ENCODE measurements around the gene WASF3. TPM values are rescaled to one million over a fixed set of nuclear protein-coding genes. Genes with fewer than 3 reads are reported as not detected.

The WASF3 gene
- total and polyA plus RNA-seq, 4 donors = 4.9 to 14.4 (median 8.3) TPM

DNA sequence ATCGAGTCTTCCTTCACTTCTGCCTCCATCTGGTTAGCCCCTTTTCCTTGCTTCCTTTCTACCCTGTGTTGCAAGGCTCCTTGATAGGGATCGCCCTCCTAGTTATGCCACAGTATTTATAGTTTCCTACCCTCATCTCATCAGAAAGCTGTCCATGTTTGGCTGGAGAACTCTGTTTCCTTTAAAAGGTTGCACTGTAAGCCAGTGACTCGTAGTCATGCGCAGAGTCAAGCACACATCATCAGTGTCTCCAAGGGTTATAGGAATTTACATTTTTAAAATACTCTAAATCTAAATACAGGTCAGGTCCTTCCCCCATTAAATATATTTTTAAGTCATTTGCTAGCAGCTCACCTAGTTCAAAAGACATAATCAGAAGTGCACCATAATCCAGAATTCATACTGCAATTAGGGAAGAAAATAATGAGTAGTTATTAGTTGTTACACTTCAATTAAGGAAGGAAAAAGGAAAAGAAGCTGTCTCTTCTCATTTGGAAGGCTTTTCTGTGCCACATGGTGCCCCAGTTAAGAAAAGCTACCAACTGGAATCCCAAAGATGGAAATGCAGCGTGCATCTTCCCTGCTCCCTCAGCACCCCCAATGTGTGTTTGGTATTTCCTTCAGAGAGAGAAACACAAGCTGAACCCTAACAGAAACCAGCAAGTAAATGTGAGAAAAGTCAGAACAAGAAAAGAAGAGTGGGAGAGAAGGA, 122.1 kb downstream of the WASF3 start:
- Histone ChIP-seq H3K4me1 (ENCODE audit: control insufficient read depth in 5 of 5, insufficient read depth in 5 of 5, low read length in 5 of 5) (no peaks in the 10 kb centered on the region), H3K4me3 (no peak overlapping the region), H3K27ac (ENCODE audit: low read depth in 1 of 2, low read length in 1 of 2) (no peak overlapping the region), H3K9ac (ENCODE audit: insufficient read depth in 1 of 2, low read length in 2 of 2) (no peak overlapping the region), H3K36me3 (ENCODE audit: control insufficient read depth in 4 of 4, insufficient read depth in 4 of 4, low read length in 4 of 4) (peaks cover 0 to 19% (median 12%) of the 10 kb centered on the region in 4 donors), H3K9me3 (ENCODE audit: control insufficient read depth in 4 of 4, insufficient read depth in 3 of 4, low read length in 3 of 4) (peaks cover 0 to 1% (median 0%) of the 10 kb centered on the region in 4 donors), H3K27me3 (ENCODE audit: control insufficient read depth in 3 of 3, insufficient read depth in 3 of 3, low read length in 2 of 3) (no peaks in the 10 kb centered on the region)
- no peak for ATAC-seq (ENCODE audit: insufficient read depth, low FRiP score)
- TF ChIP-seq, protein P1, sequence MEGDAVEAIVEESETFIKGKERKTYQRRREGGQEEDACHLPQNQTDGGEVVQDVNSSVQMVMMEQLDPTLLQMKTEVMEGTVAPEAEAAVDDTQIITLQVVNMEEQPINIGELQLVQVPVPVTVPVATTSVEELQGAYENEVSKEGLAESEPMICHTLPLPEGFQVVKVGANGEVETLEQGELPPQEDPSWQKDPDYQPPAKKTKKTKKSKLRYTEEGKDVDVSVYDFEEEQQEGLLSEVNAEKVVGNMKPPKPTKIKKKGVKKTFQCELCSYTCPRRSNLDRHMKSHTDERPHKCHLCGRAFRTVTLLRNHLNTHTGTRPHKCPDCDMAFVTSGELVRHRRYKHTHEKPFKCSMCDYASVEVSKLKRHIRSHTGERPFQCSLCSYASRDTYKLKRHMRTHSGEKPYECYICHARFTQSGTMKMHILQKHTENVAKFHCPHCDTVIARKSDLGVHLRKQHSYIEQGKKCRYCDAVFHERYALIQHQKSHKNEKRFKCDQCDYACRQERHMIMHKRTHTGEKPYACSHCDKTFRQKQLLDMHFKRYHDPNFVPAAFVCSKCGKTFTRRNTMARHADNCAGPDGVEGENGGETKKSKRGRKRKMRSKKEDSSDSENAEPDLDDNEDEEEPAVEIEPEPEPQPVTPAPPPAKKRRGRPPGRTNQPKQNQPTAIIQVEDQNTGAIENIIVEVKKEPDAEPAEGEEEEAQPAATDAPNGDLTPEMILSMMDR (IDR thresholded peaks at IDR 0.05; ENCODE audit: control extremely low read depth, extremely low read depth) = no peak
- WGBS, 2 donors = 92 to 95% methylated on average over 5 of the region's 5 CpGs
- DNase-seq = no peak

DNA sequence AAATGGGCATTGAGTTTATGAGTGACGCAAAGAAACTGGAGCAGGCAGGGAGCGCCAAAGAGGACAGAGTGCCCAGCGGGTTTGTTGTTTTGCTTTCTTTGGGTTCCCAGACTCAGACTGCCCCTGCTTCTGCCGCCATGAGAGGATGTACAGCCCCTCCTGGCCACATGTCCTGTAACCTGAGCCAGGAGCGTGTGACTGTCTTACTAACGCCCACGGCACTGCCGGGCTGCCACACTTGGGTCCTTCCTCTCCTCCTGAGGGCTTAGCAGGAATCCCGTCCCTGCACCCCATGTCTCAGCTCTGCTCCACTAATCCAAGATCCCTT, 122.6 kb downstream of the WASF3 start:
- peaks cover 0 to 1% (median 0%) of the 10 kb centered on the region in 4 donors for H3K9me3 ChIP-seq (ENCODE audit: control insufficient read depth in 4 of 4, insufficient read depth in 3 of 4, low read length in 3 of 4)
- peaks cover 0 to 19% (median 13%) of the 10 kb centered on the region in 4 donors for H3K36me3 ChIP-seq (ENCODE audit: control insufficient read depth in 4 of 4, insufficient read depth in 4 of 4, low read length in 4 of 4)
- TF ChIP-seq, protein P1 (IDR thresholded peaks at IDR 0.05; ENCODE audit: control extremely low read depth, extremely low read depth) = no peak
- no peak for ATAC-seq (ENCODE audit: insufficient read depth, low FRiP score)
- DNase-seq = no peak
- no peaks in the 10 kb centered on the region for H3K4me1 ChIP-seq (ENCODE audit: control insufficient read depth in 5 of 5, insufficient read depth in 5 of 5, low read length in 5 of 5)
- 82 to 89% methylated on average over 9 of the region's 9 CpGs for WGBS, 2 donors
- H3K27me3 ChIP-seq (ENCODE audit: control insufficient read depth in 3 of 3, insufficient read depth in 3 of 3, low read length in 2 of 3) = no peaks in the 10 kb centered on the region
- H3K4me3 ChIP-seq = no peak overlapping the region
- no peak overlapping the region for H3K9ac ChIP-seq (ENCODE audit: insufficient read depth in 1 of 2, low read length in 2 of 2)
- no peak overlapping the region for H3K27ac ChIP-seq (ENCODE audit: low read depth in 1 of 2, low read length in 1 of 2)

DNA sequence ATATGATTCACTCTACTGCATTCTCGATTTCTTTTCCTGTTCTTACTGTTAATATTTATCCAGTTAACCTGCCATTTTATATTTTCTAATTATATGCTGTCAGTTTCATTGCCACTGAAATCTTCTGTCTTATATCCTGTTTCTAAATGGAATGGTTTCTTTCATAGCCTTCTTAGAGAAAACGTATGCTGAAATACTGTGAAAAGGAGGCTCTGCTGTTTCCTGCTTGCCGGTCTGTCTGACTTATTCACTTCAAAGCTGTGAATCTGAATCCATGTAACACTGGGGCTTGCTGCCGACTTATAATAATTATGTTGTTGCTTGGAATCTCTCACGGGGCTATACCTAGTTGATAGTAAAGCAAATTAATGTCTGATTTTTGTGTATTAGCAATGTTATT, 123.1 kb downstream of the WASF3 start:
- H3K9ac ChIP-seq (ENCODE audit: insufficient read depth in 1 of 2, low read length in 2 of 2) = no peak overlapping the region
- H3K36me3 ChIP-seq (ENCODE audit: control insufficient read depth in 4 of 4, insufficient read depth in 4 of 4, low read length in 4 of 4) = peaks cover 0 to 21% (median 13%) of the 10 kb centered on the region in 4 donors
- ATAC-seq (ENCODE audit: insufficient read depth, low FRiP score) (no peak), DNase-seq (no peak)
- WGBS, 2 donors = 83 to 84% methylated on average over 5 of the region's 5 CpGs
- no peaks in the 10 kb centered on the region for H3K27me3 ChIP-seq (ENCODE audit: control insufficient read depth in 3 of 3, insufficient read depth in 3 of 3, low read length in 2 of 3)
- peaks cover 0 to 1% (median 0%) of the 10 kb centered on the region in 4 donors for H3K9me3 ChIP-seq (ENCODE audit: control insufficient read depth in 4 of 4, insufficient read depth in 3 of 4, low read length in 3 of 4)
- H3K27ac ChIP-seq (ENCODE audit: low read depth in 1 of 2, low read length in 1 of 2) = no peak overlapping the region
- no peaks in the 10 kb centered on the region for H3K4me1 ChIP-seq (ENCODE audit: control insufficient read depth in 5 of 5, insufficient read depth in 5 of 5, low read length in 5 of 5)
- TF ChIP-seq, protein P1 (IDR thresholded peaks at IDR 0.05; ENCODE audit: control extremely low read depth, extremely low read depth) = no peak
- H3K4me3 ChIP-seq = no peak overlapping the region

All from lung (tissue), 12 donors.